ENCODE measurements around the gene PPP2R5C.
"Not testable (repeated sequence)": the region's sequence is repeated elsewhere in the genome, so short reads cannot be mapped to it uniquely, and the experiment has no call there.

Gene PPP2R5C

DNA sequence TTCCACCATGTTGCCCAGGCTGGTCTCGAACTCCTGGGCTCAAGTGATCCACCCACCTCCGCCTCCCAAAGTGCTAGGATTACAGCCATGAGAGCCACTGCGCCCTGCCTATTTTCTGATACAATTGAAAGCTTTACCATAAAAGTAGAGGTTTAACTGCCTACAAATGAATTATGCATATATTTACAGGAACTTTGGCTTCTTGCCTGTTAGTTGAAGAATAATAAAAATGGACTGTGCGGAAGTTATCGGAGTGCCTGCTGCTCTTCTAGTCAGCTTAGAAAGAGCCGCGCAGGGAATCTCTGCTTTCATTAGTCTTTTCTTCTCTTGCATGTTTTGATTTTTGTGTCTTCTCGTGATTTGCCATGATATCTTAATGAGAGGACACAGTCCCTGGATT lies 34.5 kb downstream of the PPP2R5C start:
- Histone ChIP-seq H2AFZ (ENCODE audit: low read depth, low read length) (no peak overlapping the region), H4K20me1 (ENCODE audit: insufficient read depth, low read length) (no peaks in the 10 kb centered on the region), H3K36me3 (ENCODE audit: insufficient read depth, low read length) (peaks cover 12% of the 10 kb centered on the region), H3K9me3 (ENCODE audit: insufficient read depth, low read length, severe bottlenecking) (peaks cover 12% of the 10 kb centered on the region), H3K4me2 (ENCODE audit: insufficient read depth, low read length) (no peak overlapping the region), H3K9ac (ENCODE audit: low read depth, low read length) (no peak overlapping the region), H3K27me3 (ENCODE audit: insufficient read depth, low read length, poor library complexity) (no peaks in the 10 kb centered on the region), H3K4me1 (ENCODE audit: insufficient read depth, low read length) (peaks cover 27% of the 10 kb centered on the region), H3K4me3 (ENCODE audit: low read depth in 1 of 2, low read length in 2 of 2) (no peak overlapping the region), H3K27ac (ENCODE audit: low read length) (no peak overlapping the region), H3K79me2 (ENCODE audit: insufficient read depth, low read length) (no peaks in the 10 kb centered on the region)
- DNase-seq: no peak
- no peak for ATAC-seq (ENCODE audit: insufficient read depth, low read depth)
- TF ChIP-seq, protein P1, sequence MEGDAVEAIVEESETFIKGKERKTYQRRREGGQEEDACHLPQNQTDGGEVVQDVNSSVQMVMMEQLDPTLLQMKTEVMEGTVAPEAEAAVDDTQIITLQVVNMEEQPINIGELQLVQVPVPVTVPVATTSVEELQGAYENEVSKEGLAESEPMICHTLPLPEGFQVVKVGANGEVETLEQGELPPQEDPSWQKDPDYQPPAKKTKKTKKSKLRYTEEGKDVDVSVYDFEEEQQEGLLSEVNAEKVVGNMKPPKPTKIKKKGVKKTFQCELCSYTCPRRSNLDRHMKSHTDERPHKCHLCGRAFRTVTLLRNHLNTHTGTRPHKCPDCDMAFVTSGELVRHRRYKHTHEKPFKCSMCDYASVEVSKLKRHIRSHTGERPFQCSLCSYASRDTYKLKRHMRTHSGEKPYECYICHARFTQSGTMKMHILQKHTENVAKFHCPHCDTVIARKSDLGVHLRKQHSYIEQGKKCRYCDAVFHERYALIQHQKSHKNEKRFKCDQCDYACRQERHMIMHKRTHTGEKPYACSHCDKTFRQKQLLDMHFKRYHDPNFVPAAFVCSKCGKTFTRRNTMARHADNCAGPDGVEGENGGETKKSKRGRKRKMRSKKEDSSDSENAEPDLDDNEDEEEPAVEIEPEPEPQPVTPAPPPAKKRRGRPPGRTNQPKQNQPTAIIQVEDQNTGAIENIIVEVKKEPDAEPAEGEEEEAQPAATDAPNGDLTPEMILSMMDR (IDR thresholded peaks at IDR 0.05; ENCODE audit: borderline replicate concordance, extremely low read depth, low read length, poor library complexity, severe bottlenecking): no peak
- TF ChIP-seq EZH2 (IDR thresholded peaks at IDR 0.05; ENCODE audit: borderline replicate concordance, low read depth, low read length, severe bottlenecking): no peak

DNA sequence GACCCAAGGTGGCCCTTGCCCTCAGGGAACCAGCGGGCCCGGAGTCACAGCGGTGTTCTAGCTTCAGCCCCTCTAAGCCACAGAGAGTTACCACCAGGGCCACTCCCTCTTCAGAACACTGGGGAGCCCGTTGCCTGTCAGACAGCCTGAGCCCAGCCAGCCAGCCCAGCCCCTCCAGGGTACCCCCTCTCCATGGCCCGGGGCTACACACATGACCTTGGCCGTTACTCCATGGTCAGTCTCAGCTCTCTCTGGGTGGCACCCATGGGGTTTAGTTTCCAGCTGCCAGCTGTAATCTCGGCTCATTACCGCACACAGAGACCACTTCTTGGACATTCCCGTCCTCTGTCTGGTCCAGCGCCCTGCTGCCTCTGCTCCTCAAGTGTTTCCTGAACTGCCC lies 35.0 kb downstream of the PPP2R5C start:
- H3K9ac ChIP-seq (ENCODE audit: low read depth, low read length): no peak overlapping the region
- peaks cover 22% of the 10 kb centered on the region for H3K4me1 ChIP-seq (ENCODE audit: insufficient read depth, low read length)
- peaks cover 12% of the 10 kb centered on the region for H3K36me3 ChIP-seq (ENCODE audit: insufficient read depth, low read length)
- H3K4me3 ChIP-seq (ENCODE audit: low read depth in 1 of 2, low read length in 2 of 2): no peak overlapping the region
- no peaks in the 10 kb centered on the region for H3K27me3 ChIP-seq (ENCODE audit: insufficient read depth, low read length, poor library complexity)
- TF ChIP-seq EZH2 (IDR thresholded peaks at IDR 0.05; ENCODE audit: borderline replicate concordance, low read depth, low read length, severe bottlenecking): no peak
- TF ChIP-seq, protein P1 (IDR thresholded peaks at IDR 0.05; ENCODE audit: borderline replicate concordance, extremely low read depth, low read length, poor library complexity, severe bottlenecking): no peak
- H4K20me1 ChIP-seq (ENCODE audit: insufficient read depth, low read length): no peaks in the 10 kb centered on the region
- DNase-seq (no peak), ATAC-seq (ENCODE audit: insufficient read depth, low read depth) (no peak)
- no peak overlapping the region for H2AFZ ChIP-seq (ENCODE audit: low read depth, low read length)
- no peak overlapping the region for H3K27ac ChIP-seq (ENCODE audit: low read length)
- no peaks in the 10 kb centered on the region for H3K79me2 ChIP-seq (ENCODE audit: insufficient read depth, low read length)
- H3K9me3 ChIP-seq (ENCODE audit: insufficient read depth, low read length, severe bottlenecking): peaks cover 12% of the 10 kb centered on the region
- no peak overlapping the region for H3K4me2 ChIP-seq (ENCODE audit: insufficient read depth, low read length)

DNA sequence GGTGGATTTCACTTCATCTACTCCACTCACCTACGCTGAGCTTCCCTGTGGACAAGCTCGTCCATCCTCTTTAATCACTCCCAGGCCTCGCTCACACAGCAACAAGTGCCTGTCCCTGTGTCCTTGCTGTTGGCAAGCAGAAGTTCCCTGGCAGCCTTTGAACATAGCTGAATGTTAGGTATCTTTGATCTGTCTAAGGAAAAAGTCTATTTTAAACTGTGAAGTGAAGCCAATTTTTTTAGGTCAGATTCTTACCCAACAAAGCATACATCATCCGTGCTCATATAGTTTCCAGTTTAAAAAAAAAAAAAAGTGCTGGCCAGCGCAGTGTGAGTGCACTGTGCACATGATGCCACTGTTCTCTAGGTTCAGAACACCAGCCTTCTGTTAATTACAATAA lies 36.3 kb downstream of the PPP2R5C start:
- Histone ChIP-seq H3K79me2 (ENCODE audit: insufficient read depth, low read length) (no peaks in the 10 kb centered on the region), H3K27ac (ENCODE audit: low read length) (no peak overlapping the region), H3K4me3 (ENCODE audit: low read depth in 1 of 2, low read length in 2 of 2) (no peak overlapping the region), H3K9me3 (ENCODE audit: insufficient read depth, low read length, severe bottlenecking) (peaks cover 12% of the 10 kb centered on the region), H3K27me3 (ENCODE audit: insufficient read depth, low read length, poor library complexity) (no peaks in the 10 kb centered on the region), H3K4me2 (ENCODE audit: insufficient read depth, low read length) (no peak overlapping the region), H3K36me3 (ENCODE audit: insufficient read depth, low read length) (peaks cover 12% of the 10 kb centered on the region), H3K9ac (ENCODE audit: low read depth, low read length) (no peak overlapping the region), H2AFZ (ENCODE audit: low read depth, low read length) (no peak overlapping the region), H3K4me1 (ENCODE audit: insufficient read depth, low read length) (peaks cover 8% of the 10 kb centered on the region), H4K20me1 (ENCODE audit: insufficient read depth, low read length) (no peaks in the 10 kb centered on the region)
- no peak for TF ChIP-seq EZH2 (IDR thresholded peaks at IDR 0.05; ENCODE audit: borderline replicate concordance, low read depth, low read length, severe bottlenecking)
- TF ChIP-seq, protein P1 (IDR thresholded peaks at IDR 0.05; ENCODE audit: borderline replicate concordance, extremely low read depth, low read length, poor library complexity, severe bottlenecking): no peak
- ATAC-seq (ENCODE audit: insufficient read depth, low read depth): no peak
- DNase-seq: no peak

DNA sequence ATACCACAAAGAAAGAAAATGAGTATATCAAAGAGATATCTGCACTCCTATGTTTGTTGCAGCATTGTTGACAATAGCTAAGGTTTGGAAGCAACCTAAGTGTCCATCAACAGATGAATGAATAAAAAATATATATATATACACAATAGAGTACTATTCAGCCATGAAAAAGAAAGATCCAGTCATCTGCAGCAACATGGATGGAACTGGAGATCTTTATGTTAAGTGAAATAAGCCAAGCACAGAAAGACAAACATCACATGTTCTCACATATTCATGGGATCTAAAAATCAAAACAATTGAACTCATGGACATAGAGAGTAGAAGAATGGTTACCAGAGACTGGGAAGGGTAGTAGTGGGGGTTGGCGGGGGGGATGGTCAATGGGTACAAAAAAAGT lies 42.9 kb downstream of the PPP2R5C start:
- not testable (repeated sequence) for H3K4me1 ChIP-seq (ENCODE audit: insufficient read depth, low read length); ATAC-seq (ENCODE audit: insufficient read depth, low read depth)

DNA sequence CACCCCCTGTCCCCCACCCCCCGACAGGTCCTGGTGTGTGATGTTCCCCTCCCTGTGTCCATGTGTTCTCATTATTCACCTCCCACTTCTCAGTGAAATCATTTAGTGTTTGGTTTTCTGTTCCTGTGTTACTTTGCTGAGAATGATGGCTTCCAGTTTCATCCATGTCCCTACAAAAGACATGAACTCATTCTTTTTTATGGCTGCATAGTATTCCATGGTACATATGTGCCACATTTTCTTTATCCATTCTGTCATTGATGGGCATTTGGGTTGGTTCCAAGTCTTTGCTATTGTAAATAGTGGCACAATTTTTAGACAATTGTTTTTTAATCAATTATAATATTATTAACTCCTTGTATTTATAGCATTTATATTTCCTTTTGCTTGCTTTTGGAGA lies 44.7 kb downstream of the PPP2R5C start:
- H3K36me3 ChIP-seq (ENCODE audit: insufficient read depth, low read length); H3K9me3 ChIP-seq (ENCODE audit: insufficient read depth, low read length, severe bottlenecking); H4K20me1 ChIP-seq (ENCODE audit: insufficient read depth, low read length); H3K4me3 ChIP-seq (ENCODE audit: low read depth in 1 of 2, low read length in 2 of 2); DNase-seq; H2AFZ ChIP-seq (ENCODE audit: low read depth, low read length); H3K9ac ChIP-seq (ENCODE audit: low read depth, low read length); H3K4me2 ChIP-seq (ENCODE audit: insufficient read depth, low read length); ATAC-seq (ENCODE audit: insufficient read depth, low read depth); H3K27ac ChIP-seq (ENCODE audit: low read length); H3K27me3 ChIP-seq (ENCODE audit: insufficient read depth, low read length, poor library complexity): not testable (repeated sequence)
- Histone ChIP-seq H3K79me2 (ENCODE audit: insufficient read depth, low read length) (peaks cover 15% of the 10 kb centered on the region), H3K4me1 (ENCODE audit: insufficient read depth, low read length) (peaks cover 15% of the 10 kb centered on the region)

More for the DNA sequence above, 42.9 kb downstream of the PPP2R5C start:
- H3K27me3 ChIP-seq (ENCODE audit: insufficient read depth, low read length, poor library complexity); H3K9ac ChIP-seq (ENCODE audit: low read depth, low read length); H3K4me3 ChIP-seq (ENCODE audit: low read depth in 1 of 2, low read length in 2 of 2); H2AFZ ChIP-seq (ENCODE audit: low read depth, low read length); H3K27ac ChIP-seq (ENCODE audit: low read length); H4K20me1 ChIP-seq (ENCODE audit: insufficient read depth, low read length); H3K36me3 ChIP-seq (ENCODE audit: insufficient read depth, low read length); H3K79me2 ChIP-seq (ENCODE audit: insufficient read depth, low read length); DNase-seq; H3K9me3 ChIP-seq (ENCODE audit: insufficient read depth, low read length, severe bottlenecking); H3K4me2 ChIP-seq (ENCODE audit: insufficient read depth, low read length): not testable (repeated sequence)

All from DND-41 (cell line).